Measurements from ENCODE around the gene CCDC136.

The CCDC136 gene

GRCh38 chr7:128804484-128804883 lies 12.7 kb downstream of the CCDC136 start:
- no peak overlapping the region for H3K4me3 ChIP-seq (ENCODE audit: low read length)
- no peak for TF ChIP-seq ZNF274 (IDR thresholded peaks at IDR 0.05; ENCODE audit: low read depth, low read length)

- no peak overlapping the region for H3K4me3 ChIP-seq (ENCODE audit: low read length)
- TF ChIP-seq ZNF274 (IDR thresholded peaks at IDR 0.05; ENCODE audit: low read depth, low read length): no peak
Measured at GRCh38 chr7:128805225-128805624, 13.5 kb downstream of the CCDC136 start.

GRCh38 chr7:128807191-128807590 lies 15.4 kb downstream of the CCDC136 start:
- H3K4me3 ChIP-seq (ENCODE audit: low read length): no peak overlapping the region
- no peak for TF ChIP-seq ZNF274 (IDR thresholded peaks at IDR 0.05; ENCODE audit: low read depth, low read length)

GRCh38 chr7:128809363-128809762 lies 17.6 kb downstream of the CCDC136 start:
- H3K4me3 ChIP-seq (ENCODE audit: low read length): no peak overlapping the region
- TF ChIP-seq ZNF274 (IDR thresholded peaks at IDR 0.05; ENCODE audit: low read depth, low read length): no peak

- H3K4me3 ChIP-seq (ENCODE audit: low read length): no peak overlapping the region
- TF ChIP-seq ZNF274 (IDR thresholded peaks at IDR 0.05; ENCODE audit: low read depth, low read length): no peak
Measured at GRCh38 chr7:128810473-128810872, 18.7 kb downstream of the CCDC136 start.

- H3K4me3 ChIP-seq (ENCODE audit: low read length): no peak overlapping the region
- TF ChIP-seq ZNF274 (IDR thresholded peaks at IDR 0.05; ENCODE audit: low read depth, low read length): no peak
Measured at GRCh38 chr7:128810997-128811396, 19.2 kb downstream of the CCDC136 start.

- TF ChIP-seq ZNF274 (IDR thresholded peaks at IDR 0.05; ENCODE audit: low read depth, low read length): no peak
- H3K4me3 ChIP-seq (ENCODE audit: low read length): no peak overlapping the region
Measured at GRCh38 chr7:128811631-128812430, 20.1 kb downstream of the CCDC136 start.

GRCh38 chr7:128812514-128813168 lies 20.9 kb downstream of the CCDC136 start:
- no peak overlapping the region for H3K4me3 ChIP-seq (ENCODE audit: low read length)
- TF ChIP-seq ZNF274 (IDR thresholded peaks at IDR 0.05; ENCODE audit: low read depth, low read length): no peak

GRCh38 chr7:128814499-128814898 lies 22.7 kb downstream of the CCDC136 start:
- no peak overlapping the region for H3K4me3 ChIP-seq (ENCODE audit: low read length)
- TF ChIP-seq ZNF274 (IDR thresholded peaks at IDR 0.05; ENCODE audit: low read depth, low read length): no peak

GRCh38 chr7:128815289-128815942 lies 23.6 kb downstream of the CCDC136 start:
- no peak overlapping the region for H3K4me3 ChIP-seq (ENCODE audit: low read length)

GRCh38 chr7:128818694-128819093 lies 26.9 kb downstream of the CCDC136 start:
- H3K4me3 ChIP-seq (ENCODE audit: low read length): no peak overlapping the region
- no peak for TF ChIP-seq ZNF274 (IDR thresholded peaks at IDR 0.05; ENCODE audit: low read depth, low read length)

More at GRCh38 chr7:128815289-128815942, 23.6 kb downstream of the CCDC136 start:
- no peak for TF ChIP-seq ZNF274 (IDR thresholded peaks at IDR 0.05; ENCODE audit: low read depth, low read length)

- TF ChIP-seq ZNF274 (IDR thresholded peaks at IDR 0.05; ENCODE audit: low read depth, low read length): no peak
- H3K4me3 ChIP-seq (ENCODE audit: low read length): no peak overlapping the region
Measured at GRCh38 chr7:128821724-128822123, 30.0 kb downstream of the CCDC136 start.

GRCh38 chr7:128826512-128826911 lies 34.7 kb downstream of the CCDC136 start:
- TF ChIP-seq ZNF274 (IDR thresholded peaks at IDR 0.05; ENCODE audit: low read depth, low read length): no peak
- no peak overlapping the region for H3K4me3 ChIP-seq (ENCODE audit: low read length)

GRCh38 chr7:128826916-128827247 lies 35.1 kb downstream of the CCDC136 start:
- no peak for TF ChIP-seq ZNF274 (IDR thresholded peaks at IDR 0.05; ENCODE audit: low read depth, low read length)
- H3K4me3 ChIP-seq (ENCODE audit: low read length): no peak overlapping the region

All from GM08714 (cell line).